ENCODE results near the gene NSMF.

DNA sequence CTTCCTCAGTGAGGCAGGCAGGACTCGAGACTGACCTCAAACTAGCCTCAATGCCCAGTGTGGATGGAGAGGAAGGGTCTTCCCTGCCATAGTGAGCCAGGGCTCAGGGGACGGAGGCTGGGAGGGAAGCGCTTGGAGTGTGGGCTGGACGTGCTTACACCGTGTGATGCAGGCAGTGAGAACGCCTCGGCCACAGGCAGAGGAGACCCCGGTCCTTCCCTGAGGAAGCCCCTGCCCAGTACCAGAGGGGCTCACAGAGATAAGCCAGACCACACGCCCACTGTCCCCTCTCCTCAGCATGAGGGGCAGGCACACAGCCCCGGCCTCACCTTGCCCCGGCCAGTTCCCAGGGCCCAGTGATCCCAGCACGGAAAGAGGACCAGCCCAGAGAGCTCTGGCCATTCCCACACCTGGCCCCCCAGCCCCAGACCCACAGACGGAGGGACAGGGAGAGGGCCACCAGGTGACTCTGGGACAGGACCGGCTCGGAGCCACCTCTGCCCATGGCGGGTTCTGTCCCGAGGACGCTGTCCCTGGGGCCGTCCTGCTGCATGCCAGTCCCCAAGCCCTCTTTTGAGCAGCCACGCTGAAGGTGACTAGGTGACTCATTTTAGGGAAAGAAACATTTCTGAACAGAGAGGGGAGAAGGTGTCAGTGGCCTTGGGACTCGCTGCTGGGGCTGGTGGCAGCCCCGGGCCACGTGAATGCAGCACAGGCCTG, 6.0 kb upstream of the NSMF start:
- TF ChIP-seq CTCF (conservative IDR thresholded peaks at IDR 0.05 in 1 of 2, IDR thresholded peaks at IDR 0.05 in 1 of 2; ENCODE audit: extremely low read depth in 1 of 2, insufficient read depth in 1 of 2, low read depth in 1 of 2, low read length in 2 of 2) (no peak), EZH2 (IDR thresholded peaks at IDR 0.05; ENCODE audit: borderline replicate concordance, low read length) (no peak)

Data from mammary epithelial cell (primary cell).